ENCODE measurements around the gene KIRREL3.

The KIRREL3 gene

DNA sequence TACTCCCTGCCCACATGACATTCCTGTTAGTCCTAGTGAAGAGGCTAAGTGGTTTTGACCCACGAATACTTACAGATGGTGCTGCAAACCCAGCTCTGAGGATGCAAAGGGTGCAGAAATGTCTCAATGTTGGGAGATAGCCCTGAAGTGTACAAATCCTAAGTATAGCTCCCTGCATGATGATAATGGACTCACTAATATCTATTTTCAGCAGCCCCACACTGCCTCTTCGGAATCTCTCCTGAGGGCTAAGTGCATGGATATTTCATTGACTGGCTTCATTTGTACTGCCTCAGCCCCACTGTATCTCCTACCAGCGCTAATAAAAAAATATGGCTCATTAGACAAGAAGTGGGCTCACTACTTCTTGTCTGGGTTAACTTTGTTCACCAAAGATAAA lies 114.5 kb downstream of the KIRREL3 start:
- H3K27ac ChIP-seq (ENCODE audit: low read depth, low read length), result no peak overlapping the region
- H3K4me3 ChIP-seq (ENCODE audit: low read depth in 1 of 5, low read length in 5 of 5), result no peak overlapping the region
- H3K36me3 ChIP-seq (ENCODE audit: control insufficient read depth in 5 of 5, insufficient read depth in 5 of 5, low read length in 5 of 5), result no peaks in the 10 kb centered on the region
- H3K9me3 ChIP-seq (ENCODE audit: control insufficient read depth in 5 of 5, low read length in 5 of 5), result no peaks in the 10 kb centered on the region
- H3K27me3 ChIP-seq (ENCODE audit: control insufficient read depth in 5 of 5, insufficient read depth in 4 of 5, low read length in 5 of 5), result peaks cover 0 to 4% (median 0%) of the 10 kb centered on the region in 5 donors
- H3K4me1 ChIP-seq (ENCODE audit: control insufficient read depth in 5 of 5, insufficient read depth in 5 of 5, low read length in 5 of 5), result no peaks in the 10 kb centered on the region
- no peak overlapping the region for H3K9ac ChIP-seq (ENCODE audit: low read length in 5 of 5)

DNA sequence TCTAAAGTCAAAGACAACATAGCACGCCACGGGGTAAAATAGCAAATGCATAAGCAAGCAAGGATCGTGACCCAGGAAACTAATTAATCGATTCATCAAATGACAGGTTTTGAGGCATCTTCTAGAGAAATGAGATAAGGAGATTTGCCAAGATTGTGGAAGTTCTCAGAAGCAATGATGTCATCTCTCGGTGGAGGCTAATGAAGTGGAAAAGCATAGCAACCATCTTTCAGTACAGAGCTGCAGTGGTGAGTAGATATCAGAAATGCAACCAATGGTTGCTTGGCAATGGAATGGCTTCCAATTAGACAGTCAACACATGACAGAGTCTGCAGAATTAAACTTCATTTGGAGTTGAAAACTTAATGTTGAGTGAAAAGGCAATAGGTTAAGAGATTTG lies 116.0 kb downstream of the KIRREL3 start:
- Histone ChIP-seq H3K27ac (ENCODE audit: low read depth, low read length) (no peak overlapping the region), H3K27me3 (ENCODE audit: control insufficient read depth in 5 of 5, insufficient read depth in 4 of 5, low read length in 5 of 5) (peaks cover 0 to 4% (median 0%) of the 10 kb centered on the region in 5 donors), H3K36me3 (ENCODE audit: control insufficient read depth in 5 of 5, insufficient read depth in 5 of 5, low read length in 5 of 5) (no peaks in the 10 kb centered on the region), H3K4me3 (ENCODE audit: low read depth in 1 of 5, low read length in 5 of 5) (no peak overlapping the region), H3K4me1 (ENCODE audit: control insufficient read depth in 5 of 5, insufficient read depth in 5 of 5, low read length in 5 of 5) (no peaks in the 10 kb centered on the region), H3K9ac (ENCODE audit: low read length in 5 of 5) (no peak overlapping the region), H3K9me3 (ENCODE audit: control insufficient read depth in 5 of 5, low read length in 5 of 5) (no peaks in the 10 kb centered on the region)

DNA sequence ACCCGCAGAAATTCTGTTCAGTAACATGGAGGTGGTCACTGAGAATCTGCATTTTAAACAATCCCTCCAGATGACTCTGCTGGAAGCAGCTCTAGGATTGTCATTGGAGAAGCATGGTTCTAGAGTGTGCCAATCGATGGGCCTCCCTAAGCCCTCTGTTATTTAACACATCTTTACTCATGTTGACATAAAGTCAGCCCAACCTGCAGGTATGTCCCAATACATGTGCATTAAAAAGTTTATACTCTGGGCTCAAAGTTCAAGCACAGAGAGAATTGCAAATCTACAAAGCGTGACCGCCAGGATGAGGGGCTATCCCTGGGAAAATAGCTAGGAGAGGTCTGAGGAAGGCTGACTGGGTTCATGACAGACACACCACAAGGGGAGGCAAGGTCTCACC lies 116.4 kb downstream of the KIRREL3 start:
- no peaks in the 10 kb centered on the region for H3K9me3 ChIP-seq (ENCODE audit: control insufficient read depth in 5 of 5, low read length in 5 of 5)
- no peak overlapping the region for H3K9ac ChIP-seq (ENCODE audit: low read length in 5 of 5)
- no peak overlapping the region for H3K27ac ChIP-seq (ENCODE audit: low read depth, low read length)
- peaks cover 0 to 4% (median 0%) of the 10 kb centered on the region in 5 donors for H3K27me3 ChIP-seq (ENCODE audit: control insufficient read depth in 5 of 5, insufficient read depth in 4 of 5, low read length in 5 of 5)
- no peaks in the 10 kb centered on the region for H3K36me3 ChIP-seq (ENCODE audit: control insufficient read depth in 5 of 5, insufficient read depth in 5 of 5, low read length in 5 of 5)
- H3K4me1 ChIP-seq (ENCODE audit: control insufficient read depth in 5 of 5, insufficient read depth in 5 of 5, low read length in 5 of 5), result no peaks in the 10 kb centered on the region
- H3K4me3 ChIP-seq (ENCODE audit: low read depth in 1 of 5, low read length in 5 of 5), result no peak overlapping the region

DNA sequence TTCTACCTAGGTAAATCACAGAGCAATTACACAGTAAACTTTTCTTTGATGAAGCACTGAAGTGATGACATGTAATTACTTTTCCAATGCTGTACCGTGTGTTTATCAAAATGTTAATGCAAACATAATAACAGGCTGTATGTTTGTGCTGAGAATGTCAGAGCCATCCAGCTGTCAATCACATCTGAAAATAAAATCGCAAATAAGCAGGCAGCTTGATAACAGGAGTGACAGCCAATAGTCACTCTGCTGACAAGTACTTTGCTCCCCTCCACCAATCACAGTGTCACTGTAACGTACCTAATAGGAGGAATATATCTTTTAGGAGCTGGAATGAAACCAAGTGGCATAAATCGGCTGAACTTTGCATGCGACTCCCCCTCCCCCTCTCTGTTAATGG lies 119.7 kb downstream of the KIRREL3 start:
- Histone ChIP-seq H3K9ac (ENCODE audit: low read length in 5 of 5) (no peak overlapping the region), H3K4me1 (ENCODE audit: control insufficient read depth in 5 of 5, insufficient read depth in 5 of 5, low read length in 5 of 5) (no peaks in the 10 kb centered on the region), H3K4me3 (ENCODE audit: low read depth in 1 of 5, low read length in 5 of 5) (no peak overlapping the region), H3K27ac (ENCODE audit: low read depth, low read length) (no peak overlapping the region), H3K27me3 (ENCODE audit: control insufficient read depth in 5 of 5, insufficient read depth in 4 of 5, low read length in 5 of 5) (peaks cover 0 to 2% (median 0%) of the 10 kb centered on the region in 5 donors), H3K9me3 (ENCODE audit: control insufficient read depth in 5 of 5, low read length in 5 of 5) (no peaks in the 10 kb centered on the region), H3K36me3 (ENCODE audit: control insufficient read depth in 5 of 5, insufficient read depth in 5 of 5, low read length in 5 of 5) (no peaks in the 10 kb centered on the region)

DNA sequence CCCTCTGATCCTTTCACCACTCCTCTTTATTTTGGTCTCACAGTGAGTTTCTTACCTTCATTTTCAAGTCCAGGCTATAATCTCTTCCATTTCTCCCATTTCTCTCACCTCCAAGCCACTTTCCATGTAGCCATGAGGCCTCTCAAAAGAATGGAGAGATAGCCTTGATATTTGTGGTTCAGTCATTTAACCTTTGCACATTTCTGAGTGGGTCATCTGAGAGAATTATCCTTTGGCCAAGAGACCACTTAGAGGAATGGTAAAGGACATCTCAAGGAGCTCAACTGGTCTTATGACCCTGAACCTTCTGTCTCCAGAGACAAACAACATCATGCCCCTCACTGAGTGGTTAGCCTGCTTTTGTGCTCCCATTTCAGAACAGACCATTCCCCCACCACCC lies 121.1 kb downstream of the KIRREL3 start:
- H3K27ac ChIP-seq (ENCODE audit: low read depth, low read length), result no peak overlapping the region
- H3K36me3 ChIP-seq (ENCODE audit: control insufficient read depth in 5 of 5, insufficient read depth in 5 of 5, low read length in 5 of 5), result no peaks in the 10 kb centered on the region
- H3K9me3 ChIP-seq (ENCODE audit: control insufficient read depth in 5 of 5, low read length in 5 of 5), result no peaks in the 10 kb centered on the region
- H3K27me3 ChIP-seq (ENCODE audit: control insufficient read depth in 5 of 5, insufficient read depth in 4 of 5, low read length in 5 of 5), result peaks cover 0 to 2% (median 0%) of the 10 kb centered on the region in 5 donors
- no peaks in the 10 kb centered on the region for H3K4me1 ChIP-seq (ENCODE audit: control insufficient read depth in 5 of 5, insufficient read depth in 5 of 5, low read length in 5 of 5)
- H3K9ac ChIP-seq (ENCODE audit: low read length in 5 of 5), result no peak overlapping the region
- H3K4me3 ChIP-seq (ENCODE audit: low read depth in 1 of 5, low read length in 5 of 5), result no peak overlapping the region

DNA sequence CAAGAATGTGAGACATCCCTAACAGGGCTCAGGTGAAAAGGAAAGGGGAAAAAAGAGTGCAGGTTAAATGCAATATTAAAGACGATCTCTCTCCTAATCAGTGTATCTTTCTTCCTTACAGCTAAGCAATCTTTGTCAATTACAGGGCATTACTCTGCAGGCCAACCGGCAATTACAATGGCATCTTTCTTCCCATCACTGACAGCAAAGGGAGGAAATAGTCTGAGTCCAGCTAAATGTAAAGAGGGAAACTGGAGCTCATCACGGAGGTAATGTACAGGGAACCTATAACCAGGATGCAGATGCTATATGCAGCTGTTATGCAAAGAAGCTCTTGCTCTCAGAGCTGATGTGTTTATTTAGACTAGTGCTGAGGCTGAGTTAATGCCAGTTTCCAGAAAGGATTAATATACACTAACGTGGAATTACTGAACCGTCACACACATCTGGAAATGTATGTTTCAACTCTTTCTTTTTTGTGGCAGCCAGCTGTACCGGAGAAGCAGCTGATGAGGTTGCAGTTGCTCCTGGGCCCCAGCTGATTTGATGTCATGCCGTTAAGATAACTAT lies 121.6 kb downstream of the KIRREL3 start:
- no peaks in the 10 kb centered on the region for H3K36me3 ChIP-seq (ENCODE audit: control insufficient read depth in 5 of 5, insufficient read depth in 5 of 5, low read length in 5 of 5)
- H3K27ac ChIP-seq (ENCODE audit: low read depth, low read length), result no peak overlapping the region
- no peak overlapping the region for H3K4me3 ChIP-seq (ENCODE audit: low read depth in 1 of 5, low read length in 5 of 5)
- no peaks in the 10 kb centered on the region for H3K4me1 ChIP-seq (ENCODE audit: control insufficient read depth in 5 of 5, insufficient read depth in 5 of 5, low read length in 5 of 5)
- peaks cover 0 to 2% (median 0%) of the 10 kb centered on the region in 5 donors for H3K27me3 ChIP-seq (ENCODE audit: control insufficient read depth in 5 of 5, insufficient read depth in 4 of 5, low read length in 5 of 5)
- no peaks in the 10 kb centered on the region for H3K9me3 ChIP-seq (ENCODE audit: control insufficient read depth in 5 of 5, low read length in 5 of 5)
- no peak overlapping the region for H3K9ac ChIP-seq (ENCODE audit: low read length in 5 of 5)

DNA sequence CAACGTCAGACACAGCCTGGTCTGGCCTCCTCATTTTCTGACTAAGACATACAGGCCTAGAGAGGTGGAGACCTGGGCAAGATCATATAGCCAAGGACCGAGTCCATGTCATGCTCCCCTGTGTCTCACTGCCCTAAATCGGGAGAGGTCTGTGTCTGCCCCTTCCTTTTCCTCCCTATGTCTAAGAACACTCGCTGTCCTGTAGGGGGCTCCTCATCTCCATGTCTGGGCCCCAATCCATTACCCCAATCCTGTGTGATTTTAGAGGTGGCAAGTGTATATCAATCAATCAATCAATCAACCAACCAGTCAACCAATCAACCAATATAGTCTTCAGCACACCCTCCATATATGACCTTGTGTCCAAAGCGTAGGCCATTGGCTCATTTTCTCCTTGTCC lies 125.7 kb downstream of the KIRREL3 start:
- Histone ChIP-seq H3K9me3 (ENCODE audit: control insufficient read depth in 5 of 5, low read length in 5 of 5) (no peaks in the 10 kb centered on the region), H3K27ac (ENCODE audit: low read depth, low read length) (no peak overlapping the region), H3K9ac (ENCODE audit: low read length in 5 of 5) (no peak overlapping the region), H3K27me3 (ENCODE audit: control insufficient read depth in 5 of 5, insufficient read depth in 4 of 5, low read length in 5 of 5) (peaks cover 0 to 7% (median under 1%) of the 10 kb centered on the region in 5 donors), H3K4me1 (ENCODE audit: control insufficient read depth in 5 of 5, insufficient read depth in 5 of 5, low read length in 5 of 5) (no peaks in the 10 kb centered on the region), H3K36me3 (ENCODE audit: control insufficient read depth in 5 of 5, insufficient read depth in 5 of 5, low read length in 5 of 5) (no peaks in the 10 kb centered on the region), H3K4me3 (ENCODE audit: low read depth in 1 of 5, low read length in 5 of 5) (no peak overlapping the region)

DNA sequence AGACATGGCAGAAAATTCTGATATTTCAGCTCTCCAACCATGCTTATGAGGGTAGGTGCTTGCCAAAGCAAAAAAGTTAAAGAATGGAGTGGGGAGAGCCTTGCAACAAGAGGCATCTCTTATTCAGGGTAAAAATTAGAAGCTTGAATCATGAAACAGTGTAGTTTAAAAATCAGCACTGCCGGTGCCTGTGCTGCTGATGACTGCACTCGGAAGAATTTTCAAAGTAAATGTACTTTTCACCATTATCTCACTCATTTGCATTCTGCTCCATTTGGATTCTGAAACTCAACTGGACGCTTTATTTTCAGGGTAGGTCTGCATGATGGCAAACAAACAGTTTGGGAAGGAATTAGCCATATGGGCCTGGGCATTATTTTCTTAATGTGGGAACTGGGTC lies 126.3 kb downstream of the KIRREL3 start:
- H3K4me3 ChIP-seq (ENCODE audit: low read depth in 1 of 5, low read length in 5 of 5), result no peak overlapping the region
- H3K9ac ChIP-seq (ENCODE audit: low read length in 5 of 5), result no peak overlapping the region
- H3K9me3 ChIP-seq (ENCODE audit: control insufficient read depth in 5 of 5, low read length in 5 of 5), result no peaks in the 10 kb centered on the region
- no peaks in the 10 kb centered on the region for H3K36me3 ChIP-seq (ENCODE audit: control insufficient read depth in 5 of 5, insufficient read depth in 5 of 5, low read length in 5 of 5)
- peaks cover 0 to 7% (median 2%) of the 10 kb centered on the region in 5 donors for H3K27me3 ChIP-seq (ENCODE audit: control insufficient read depth in 5 of 5, insufficient read depth in 4 of 5, low read length in 5 of 5)
- no peaks in the 10 kb centered on the region for H3K4me1 ChIP-seq (ENCODE audit: control insufficient read depth in 5 of 5, insufficient read depth in 5 of 5, low read length in 5 of 5)
- H3K27ac ChIP-seq (ENCODE audit: low read depth, low read length), result no peak overlapping the region

DNA sequence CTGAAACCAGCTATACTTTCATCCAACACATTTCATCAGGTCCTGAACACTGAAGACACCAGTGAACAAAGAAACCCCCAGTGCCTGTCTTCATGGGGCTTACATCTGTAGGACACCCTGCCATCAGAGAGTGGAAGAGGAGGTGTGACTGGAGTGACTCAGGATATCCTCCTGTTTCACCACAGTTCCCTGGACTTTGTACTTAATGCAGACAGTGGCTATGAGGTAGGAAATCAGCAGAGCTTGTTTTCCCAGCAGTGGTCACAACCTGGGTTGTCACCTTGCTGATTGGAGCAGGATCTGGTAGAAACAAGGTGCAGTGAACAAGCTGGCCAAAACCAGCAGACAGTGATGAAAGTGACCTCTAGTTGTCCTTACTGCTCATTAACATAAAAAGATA lies 128.8 kb downstream of the KIRREL3 start:
- no peaks in the 10 kb centered on the region for H3K4me1 ChIP-seq (ENCODE audit: control insufficient read depth in 5 of 5, insufficient read depth in 5 of 5, low read length in 5 of 5)
- H3K9me3 ChIP-seq (ENCODE audit: control insufficient read depth in 5 of 5, low read length in 5 of 5), result no peaks in the 10 kb centered on the region
- no peak overlapping the region for H3K9ac ChIP-seq (ENCODE audit: low read length in 5 of 5)
- no peak overlapping the region for H3K4me3 ChIP-seq (ENCODE audit: low read depth in 1 of 5, low read length in 5 of 5)
- H3K27me3 ChIP-seq (ENCODE audit: control insufficient read depth in 5 of 5, insufficient read depth in 4 of 5, low read length in 5 of 5), result peaks cover 0 to 7% (median 3%) of the 10 kb centered on the region in 5 donors
- no peaks in the 10 kb centered on the region for H3K36me3 ChIP-seq (ENCODE audit: control insufficient read depth in 5 of 5, insufficient read depth in 5 of 5, low read length in 5 of 5)
- H3K27ac ChIP-seq (ENCODE audit: low read depth, low read length), result no peak overlapping the region

DNA sequence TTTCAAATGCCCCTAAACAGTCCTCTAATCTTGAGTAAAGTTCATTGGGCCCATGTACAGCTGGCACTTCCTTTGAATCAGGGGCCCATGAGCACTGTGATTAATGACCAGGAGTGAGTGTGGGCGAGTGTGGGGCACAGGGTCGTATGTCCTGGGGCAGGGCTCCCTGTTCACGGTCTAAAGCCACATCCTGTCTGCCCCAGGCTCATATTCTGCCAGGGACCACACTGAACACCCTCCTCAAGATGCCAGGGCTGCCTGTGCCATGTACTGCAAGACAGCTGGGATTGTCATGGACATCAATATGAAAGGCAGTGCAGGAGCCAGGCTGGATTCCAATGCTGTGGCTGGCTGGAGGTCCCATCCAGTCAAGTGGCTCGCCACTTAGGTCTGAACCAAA lies 130.5 kb downstream of the KIRREL3 start:
- H3K9ac ChIP-seq (ENCODE audit: low read length in 5 of 5), result no peak overlapping the region
- H3K4me3 ChIP-seq (ENCODE audit: low read depth in 1 of 5, low read length in 5 of 5), result no peak overlapping the region
- no peaks in the 10 kb centered on the region for H3K36me3 ChIP-seq (ENCODE audit: control insufficient read depth in 5 of 5, insufficient read depth in 5 of 5, low read length in 5 of 5)
- H3K4me1 ChIP-seq (ENCODE audit: control insufficient read depth in 5 of 5, insufficient read depth in 5 of 5, low read length in 5 of 5), result no peaks in the 10 kb centered on the region
- H3K9me3 ChIP-seq (ENCODE audit: control insufficient read depth in 5 of 5, low read length in 5 of 5), result no peaks in the 10 kb centered on the region
- H3K27ac ChIP-seq (ENCODE audit: low read depth, low read length), result no peak overlapping the region
- H3K27me3 ChIP-seq (ENCODE audit: control insufficient read depth in 5 of 5, insufficient read depth in 4 of 5, low read length in 5 of 5), result peaks cover 0 to 14% (median 4%) of the 10 kb centered on the region in 5 donors

DNA sequence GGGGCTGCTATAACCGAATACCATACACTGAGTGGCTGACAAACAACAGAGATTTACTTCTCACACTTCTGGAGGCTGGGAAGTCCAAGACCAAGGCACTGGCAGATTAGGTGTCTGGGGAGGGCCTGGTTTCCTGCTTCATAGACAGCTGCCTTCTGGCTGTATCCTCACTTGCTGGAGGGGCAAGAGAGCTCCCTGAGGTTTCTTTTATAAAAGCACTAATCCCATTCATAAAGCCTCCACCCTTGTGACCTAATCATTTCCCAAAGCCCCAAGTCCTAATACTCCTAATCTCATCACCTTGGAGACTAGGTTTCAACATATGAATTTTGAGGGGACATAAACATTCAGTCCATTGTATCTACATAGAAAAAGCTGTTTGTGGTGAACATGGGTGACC lies 131.8 kb downstream of the KIRREL3 start:
- Histone ChIP-seq H3K36me3 (ENCODE audit: control insufficient read depth in 5 of 5, insufficient read depth in 5 of 5, low read length in 5 of 5) (no peaks in the 10 kb centered on the region), H3K9ac (ENCODE audit: low read length in 5 of 5) (no peak overlapping the region), H3K27ac (ENCODE audit: low read depth, low read length) (no peak overlapping the region)

More for the DNA sequence above, 131.8 kb downstream of the KIRREL3 start:
- H3K27me3 ChIP-seq (ENCODE audit: control insufficient read depth in 5 of 5, insufficient read depth in 4 of 5, low read length in 5 of 5), result peaks cover 0 to 14% (median 4%) of the 10 kb centered on the region in 5 donors
- no peak overlapping the region for H3K4me3 ChIP-seq (ENCODE audit: low read depth in 1 of 5, low read length in 5 of 5)
- H3K9me3 ChIP-seq (ENCODE audit: control insufficient read depth in 5 of 5, low read length in 5 of 5), result no peaks in the 10 kb centered on the region
- no peaks in the 10 kb centered on the region for H3K4me1 ChIP-seq (ENCODE audit: control insufficient read depth in 5 of 5, insufficient read depth in 5 of 5, low read length in 5 of 5)

Data from subcutaneous abdominal adipose tissue (tissue), 5 donors.